ENCODE results near the gene GPR142. TPM values are rescaled to one million over a fixed set of nuclear protein-coding genes. Genes with fewer than 3 reads are reported as not detected.
"Not testable (repeated sequence)": the region's sequence is repeated elsewhere in the genome, so short reads cannot be mapped to it uniquely, and the experiment has no call there.

GPR142 gene
- total RNA-seq, 4 donors from 2014 or later, result not detected

- WGBS, result 77% methylated on average over 4 of the region's 4 CpGs
- Histone ChIP-seq H3K4me1 (no peaks in the 10 kb centered on the region), H3K4me3 (no peak overlapping the region), H3K36me3 (no peaks in the 10 kb centered on the region), H3K27me3 (no peaks in the 10 kb centered on the region), H3K27ac (no peak overlapping the region), H3K9me3 (no peaks in the 10 kb centered on the region)
- DNase-seq (ENCODE audit: low spot score in 2 of 2), result no peak
- no peak for TF ChIP-seq POLR2A (IDR thresholded peaks at IDR 0.05)
- TF ChIP-seq, protein P1, sequence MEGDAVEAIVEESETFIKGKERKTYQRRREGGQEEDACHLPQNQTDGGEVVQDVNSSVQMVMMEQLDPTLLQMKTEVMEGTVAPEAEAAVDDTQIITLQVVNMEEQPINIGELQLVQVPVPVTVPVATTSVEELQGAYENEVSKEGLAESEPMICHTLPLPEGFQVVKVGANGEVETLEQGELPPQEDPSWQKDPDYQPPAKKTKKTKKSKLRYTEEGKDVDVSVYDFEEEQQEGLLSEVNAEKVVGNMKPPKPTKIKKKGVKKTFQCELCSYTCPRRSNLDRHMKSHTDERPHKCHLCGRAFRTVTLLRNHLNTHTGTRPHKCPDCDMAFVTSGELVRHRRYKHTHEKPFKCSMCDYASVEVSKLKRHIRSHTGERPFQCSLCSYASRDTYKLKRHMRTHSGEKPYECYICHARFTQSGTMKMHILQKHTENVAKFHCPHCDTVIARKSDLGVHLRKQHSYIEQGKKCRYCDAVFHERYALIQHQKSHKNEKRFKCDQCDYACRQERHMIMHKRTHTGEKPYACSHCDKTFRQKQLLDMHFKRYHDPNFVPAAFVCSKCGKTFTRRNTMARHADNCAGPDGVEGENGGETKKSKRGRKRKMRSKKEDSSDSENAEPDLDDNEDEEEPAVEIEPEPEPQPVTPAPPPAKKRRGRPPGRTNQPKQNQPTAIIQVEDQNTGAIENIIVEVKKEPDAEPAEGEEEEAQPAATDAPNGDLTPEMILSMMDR (IDR thresholded peaks at IDR 0.05), result no peak
- no peak for TF ChIP-seq EP300 (IDR thresholded peaks at IDR 0.05)
- no peak for TF ChIP-seq POLR2AphosphoS5 (IDR thresholded peaks at IDR 0.05)
Observed at GRCh38 chr17:74396567-74396966, 29.3 kb downstream of the GPR142 start.

GRCh38 chr17:74402048-74402447 is 34.7 kb downstream of the GPR142 start:
- Histone ChIP-seq H3K36me3 (no peaks in the 10 kb centered on the region), H3K9me3 (no peaks in the 10 kb centered on the region), H3K4me1 (no peaks in the 10 kb centered on the region), H3K27ac (no peak overlapping the region), H3K27me3 (peaks cover 6% of the 10 kb centered on the region), H3K4me3 (no peak overlapping the region)
- WGBS, result 87% methylated on average over 7 of the region's 7 CpGs
- TF ChIP-seq, protein P1 (IDR thresholded peaks at IDR 0.05), result no peak
- TF ChIP-seq EP300 (IDR thresholded peaks at IDR 0.05), result no peak
- no peak for DNase-seq (ENCODE audit: low spot score in 2 of 2)

- H3K9me3 ChIP-seq, result no peaks in the 10 kb centered on the region
- no peaks in the 10 kb centered on the region for H3K4me1 ChIP-seq
- DNase-seq (ENCODE audit: low spot score in 2 of 2), result no peak
- TF ChIP-seq POLR2AphosphoS5 (IDR thresholded peaks at IDR 0.05), result no peak
- TF ChIP-seq, protein P1 (IDR thresholded peaks at IDR 0.05), result no peak
- no peak for TF ChIP-seq EP300 (IDR thresholded peaks at IDR 0.05)
- TF ChIP-seq POLR2A (IDR thresholded peaks at IDR 0.05), result no peak
- WGBS, result 61% methylated on average over 12 of the region's 12 CpGs
- no peak overlapping the region for H3K27ac ChIP-seq
- H3K27me3 ChIP-seq, result peaks cover 6% of the 10 kb centered on the region
- H3K36me3 ChIP-seq, result no peaks in the 10 kb centered on the region
- H3K4me3 ChIP-seq, result no peak overlapping the region
Observed at GRCh38 chr17:74403512-74404137, 36.3 kb downstream of the GPR142 start.

GRCh38 chr17:74404218-74404617 is 36.9 kb downstream of the GPR142 start:
- DNase-seq (ENCODE audit: low spot score in 2 of 2), result no peak
- 42% methylated on average over 6 of the region's 7 CpGs for WGBS
- Histone ChIP-seq H3K9me3 (no peaks in the 10 kb centered on the region), H3K36me3 (no peaks in the 10 kb centered on the region), H3K4me1 (no peaks in the 10 kb centered on the region), H3K27ac (no peak overlapping the region), H3K27me3 (peaks cover 6% of the 10 kb centered on the region), H3K4me3 (no peak overlapping the region)
- TF ChIP-seq POLR2A (IDR thresholded peaks at IDR 0.05), result no peak
- TF ChIP-seq, protein P1 (IDR thresholded peaks at IDR 0.05), result no peak

GRCh38 chr17:74404789-74405188 is 37.5 kb downstream of the GPR142 start:
- Histone ChIP-seq H3K27ac (no peak overlapping the region), H3K9me3 (no peaks in the 10 kb centered on the region), H3K4me1 (no peaks in the 10 kb centered on the region), H3K4me3 (no peak overlapping the region), H3K36me3 (no peaks in the 10 kb centered on the region), H3K27me3 (peaks cover 6% of the 10 kb centered on the region)
- TF ChIP-seq POLR2AphosphoS5 (IDR thresholded peaks at IDR 0.05) (no peak), EP300 (IDR thresholded peaks at IDR 0.05) (no peak), POLR2A (IDR thresholded peaks at IDR 0.05) (no peak)
- TF ChIP-seq, protein P1 (IDR thresholded peaks at IDR 0.05), result no peak
- 82% methylated on average over 6 of the region's 6 CpGs for WGBS
- DNase-seq (ENCODE audit: low spot score in 2 of 2), result no peak

DNA sequence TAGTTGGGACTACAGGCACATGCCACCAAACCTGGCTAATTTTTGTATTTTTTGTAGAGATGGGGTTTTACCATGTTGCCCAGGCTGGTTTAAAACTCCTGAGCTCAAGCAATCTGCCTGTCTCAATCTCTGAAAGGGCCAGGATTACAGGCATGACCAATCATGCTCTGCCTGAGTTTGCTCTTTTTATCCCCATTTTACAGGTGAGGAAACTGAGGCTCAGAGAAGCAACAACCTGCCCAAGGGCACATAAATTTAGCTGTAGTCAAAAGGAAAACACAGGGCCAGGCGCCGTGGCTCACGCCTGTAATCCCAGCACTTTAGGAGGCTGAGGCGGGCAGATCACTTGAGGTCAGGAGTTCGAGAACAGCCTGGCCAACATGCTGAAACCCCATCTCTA is 38.0 kb downstream of the GPR142 start:
- 94% methylated on average over 5 of the region's 5 CpGs for WGBS
- not testable (repeated sequence) for H3K9me3 ChIP-seq; H3K36me3 ChIP-seq; DNase-seq (ENCODE audit: low spot score in 2 of 2); H3K4me3 ChIP-seq; H3K4me1 ChIP-seq; H3K27me3 ChIP-seq; H3K27ac ChIP-seq

Measured in suprapubic skin (tissue), 4 donors.